SKM-1 treated with dmso at 0.1 percent for 144 hours (cell line): Measurements from ENCODE around the gene TXNDC17.
"Not testable (repeated sequence)": the region's sequence is repeated elsewhere in the genome, so short reads cannot be mapped to it uniquely, and the experiment has no call there.

ENCODE experiments used
- DNase-seq: peaks from one replicate; lab custom pipeline; 2025; ENCODE audit not compliant: unreplicated experiment; lab: John Stamatoyannopoulos, UW

Gene TXNDC17

DNA sequence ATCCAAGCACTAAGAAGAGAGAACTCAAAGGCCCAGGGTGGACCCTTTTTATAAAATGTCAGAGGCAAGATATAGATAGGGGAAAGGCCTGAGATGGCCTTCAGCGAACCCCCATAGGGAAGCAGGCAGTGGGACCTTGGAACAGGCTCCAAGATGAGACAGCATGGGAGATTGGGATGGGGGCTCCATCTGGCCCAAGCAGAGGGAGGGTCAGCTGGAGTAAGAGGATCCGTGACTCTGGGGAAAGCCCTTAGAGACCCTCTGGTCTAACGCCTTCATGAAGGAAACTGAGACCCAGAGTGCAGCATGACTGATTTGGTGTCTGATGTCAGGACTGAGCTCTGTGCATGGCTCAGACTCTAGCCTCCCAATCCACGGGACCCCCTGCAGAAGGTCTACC, 41.5 kb downstream of the TXNDC17 start:
- DNase-seq, result no peak

DNA sequence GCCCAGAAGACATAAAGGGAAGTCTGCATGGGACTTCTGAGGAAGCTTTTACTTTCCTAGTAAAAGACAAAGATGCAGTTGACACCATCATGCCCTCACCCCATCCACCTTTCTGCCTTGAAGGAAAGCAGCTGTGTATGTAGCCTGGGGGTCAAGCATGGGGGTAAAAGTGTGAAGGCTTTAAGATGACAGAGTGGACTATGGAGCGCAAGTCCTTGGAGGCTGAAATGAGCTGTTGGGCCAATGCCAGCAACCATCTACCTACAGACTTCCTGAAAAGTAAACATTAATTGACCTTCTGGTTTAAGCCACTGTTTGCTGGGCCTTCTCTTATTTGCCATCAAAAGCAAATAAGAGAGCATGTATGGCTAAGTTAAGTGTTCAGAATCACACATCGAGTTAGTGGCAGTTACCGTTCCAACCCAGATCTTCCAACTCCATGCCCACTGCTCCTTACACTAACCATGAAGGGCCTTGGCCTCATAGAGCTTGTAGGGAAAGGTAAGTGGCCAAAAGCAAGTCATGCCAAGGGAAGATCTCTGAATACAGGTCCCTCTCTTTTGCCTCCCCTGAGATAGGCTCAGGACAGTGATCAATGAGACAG, 42.3 kb downstream of the TXNDC17 start:
- no peak for DNase-seq

GRCh38 chr17:6683730-6684459, 43.0 kb downstream of the TXNDC17 start:
- DNase-seq, result no peak

- no peak for DNase-seq
These were observed 43.6 kb downstream of the TXNDC17 start for GRCh38 chr17:6684460-6684783.

- no peak for DNase-seq
These were observed 44.3 kb downstream of the TXNDC17 start for GRCh38 chr17:6684881-6685767.

DNA sequence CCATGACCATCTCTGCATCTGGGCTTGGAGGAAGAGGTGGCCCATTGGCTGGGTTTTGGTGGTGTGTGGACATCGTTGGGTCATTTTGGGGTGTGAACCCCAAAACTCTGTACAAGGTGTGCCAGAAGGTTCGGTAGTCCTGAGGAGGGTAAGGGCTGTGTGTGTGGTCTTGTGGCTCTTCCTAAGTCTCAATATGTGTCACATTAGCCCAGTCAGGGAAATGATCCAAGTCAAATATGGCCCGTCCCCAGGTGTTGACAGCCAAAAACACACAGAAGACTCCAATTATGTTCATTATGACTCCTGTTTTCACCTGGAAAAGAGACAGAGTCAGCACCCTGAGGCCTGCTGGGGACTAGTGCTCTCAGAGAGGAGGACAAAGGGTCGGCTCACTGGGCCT, 45.2 kb downstream of the TXNDC17 start:
- no peak for DNase-seq

GRCh38 chr17:6688944-6689343, 48.1 kb downstream of the TXNDC17 start:
- DNase-seq, result no peak

DNA sequence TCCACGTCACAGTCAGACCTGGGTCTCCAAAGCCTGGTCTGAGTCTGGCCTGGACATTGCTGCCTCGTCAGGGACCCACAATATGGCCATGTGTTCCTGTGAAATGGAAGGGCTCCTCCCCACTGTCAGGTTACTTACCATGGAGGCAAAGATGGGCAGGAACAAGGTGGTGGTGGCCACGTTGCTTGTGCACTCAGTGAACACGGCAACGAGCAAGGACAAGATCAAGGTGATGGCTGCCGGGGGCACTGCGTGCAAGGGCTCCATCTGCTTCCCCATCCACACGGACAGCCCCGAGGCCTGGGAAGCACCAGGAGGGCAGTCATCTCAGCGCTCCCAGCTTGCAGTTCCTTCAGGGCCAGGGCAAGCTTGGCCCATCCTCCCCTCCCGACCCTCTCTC, 49.8 kb downstream of the TXNDC17 start:
- DNase-seq, result no peak

DNA sequence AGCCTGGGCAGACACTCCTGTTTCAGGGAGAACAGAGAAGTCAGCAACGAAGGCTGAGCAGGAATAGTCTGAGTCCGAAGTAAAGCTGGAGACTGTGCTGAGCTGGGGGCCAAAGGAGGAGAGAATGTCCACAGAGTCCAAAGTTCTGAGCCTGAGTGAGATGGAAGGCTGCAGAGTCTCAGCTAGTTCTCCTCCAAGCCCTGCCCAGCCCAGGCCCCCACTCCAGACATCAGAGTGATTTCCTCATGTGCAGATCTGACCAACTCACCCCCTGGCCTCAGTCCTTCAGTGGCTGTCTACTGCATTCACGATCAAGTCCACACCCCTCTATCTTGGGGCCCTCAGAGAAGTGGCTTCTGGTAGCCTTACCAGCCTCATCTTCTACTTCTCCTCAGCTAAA, 50.7 kb downstream of the TXNDC17 start:
- DNase-seq, result no peak

DNA sequence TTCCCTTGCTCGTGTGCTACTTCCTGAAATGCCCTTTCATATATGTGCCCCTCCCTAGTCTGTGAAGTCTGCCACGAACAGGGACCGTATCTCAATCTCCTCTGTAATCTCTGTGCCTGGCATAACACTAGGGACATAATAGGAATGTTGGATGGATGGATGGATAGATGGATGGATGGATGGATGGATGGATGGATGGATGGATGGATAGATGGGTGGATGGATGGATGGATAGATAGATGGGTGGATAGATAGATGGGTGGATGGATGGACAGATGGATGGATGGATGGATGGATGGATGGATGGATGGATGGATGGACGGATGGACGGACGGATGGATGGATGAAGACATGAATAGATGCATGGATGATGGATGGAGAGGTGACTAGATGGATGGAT, 51.1 kb downstream of the TXNDC17 start:
- DNase-seq, result not testable (repeated sequence)
